Effector CD8-positive, alpha-beta T cell (primary cell): Measurements from ENCODE around the gene DGLUCY.
"Not testable (repeated sequence)": the region's sequence is repeated elsewhere in the genome, so short reads cannot be mapped to it uniquely, and the experiment has no call there.

Experiments
- DNase-seq: peaks from one replicate; lab custom pipeline; 2025; lab: John Stamatoyannopoulos, UW

Gene DGLUCY

GRCh38 chr14:91257328-91258010 is 143.6 kb downstream of the DGLUCY start:
- no peak for DNase-seq

GRCh38 chr14:91258011-91258618 is 144.2 kb downstream of the DGLUCY start:
- no peak for DNase-seq

GRCh38 chr14:91258876-91259275 is 145.0 kb downstream of the DGLUCY start:
- DNase-seq = no peak

GRCh38 chr14:91261115-91261514 is 147.2 kb downstream of the DGLUCY start:
- no peak for DNase-seq

- DNase-seq = no peak
These were observed 148.2 kb downstream of the DGLUCY start for GRCh38 chr14:91261986-91262549.

- no peak for DNase-seq
These were observed 149.5 kb downstream of the DGLUCY start for GRCh38 chr14:91263329-91263728.

- no peak for DNase-seq
These were observed 150.6 kb downstream of the DGLUCY start for GRCh38 chr14:91264151-91265150.

- DNase-seq = no peak
These were observed 151.5 kb downstream of the DGLUCY start for GRCh38 chr14:91265404-91265803.

GRCh38 chr14:91266276-91266675 is 152.4 kb downstream of the DGLUCY start:
- not testable (repeated sequence) for DNase-seq

GRCh38 chr14:91267965-91268437 is 154.1 kb downstream of the DGLUCY start:
- DNase-seq = no peak

- no peak for DNase-seq
These were observed 155.5 kb downstream of the DGLUCY start for GRCh38 chr14:91269076-91269991.

GRCh38 chr14:91270188-91270587 is 156.3 kb downstream of the DGLUCY start:
- no peak for DNase-seq

- no peak for DNase-seq
These were observed 156.7 kb downstream of the DGLUCY start for GRCh38 chr14:91270619-91271018.

- no peak for DNase-seq
These were observed 157.8 kb downstream of the DGLUCY start for GRCh38 chr14:91271639-91272038.

GRCh38 chr14:91272341-91273272 is 158.7 kb downstream of the DGLUCY start:
- no peak for DNase-seq

- DNase-seq = no peak
These were observed 159.5 kb downstream of the DGLUCY start for GRCh38 chr14:91273273-91273884.

- no peak for DNase-seq
These were observed 160.0 kb downstream of the DGLUCY start for GRCh38 chr14:91273885-91274273.

GRCh38 chr14:91274796-91275195 is 160.9 kb downstream of the DGLUCY start:
- DNase-seq = no peak
